SU-DHL-6 (cell line): Measurements from ENCODE around the gene MRPS35.

Experiments
- EZH2phosphoT487 ChIP-seq: fragments of 200-600 bp; sonication (generic), shearing (Covaris generic); conservative IDR thresholded peaks from 2 replicates; pipeline ENCODE4 v1.6.1; 2018; ENCODE audit warnings: mild to moderate bottlenecking, antibody characterized with exemption, low read length, moderate library complexity, mixed read lengths
- TF ChIP-seq, protein P1 (sequence below): fragments of 200-600 bp; sonication (generic); IDR thresholded peaks from one replicate; pipeline ENCODE4 v1.5.1; 2017; ENCODE audit warnings: antibody characterized with exemption, mild to moderate bottlenecking, low read length, moderate library complexity; ENCODE audit not compliant: insufficient read depth, poor library complexity, severe bottlenecking

DNA sequence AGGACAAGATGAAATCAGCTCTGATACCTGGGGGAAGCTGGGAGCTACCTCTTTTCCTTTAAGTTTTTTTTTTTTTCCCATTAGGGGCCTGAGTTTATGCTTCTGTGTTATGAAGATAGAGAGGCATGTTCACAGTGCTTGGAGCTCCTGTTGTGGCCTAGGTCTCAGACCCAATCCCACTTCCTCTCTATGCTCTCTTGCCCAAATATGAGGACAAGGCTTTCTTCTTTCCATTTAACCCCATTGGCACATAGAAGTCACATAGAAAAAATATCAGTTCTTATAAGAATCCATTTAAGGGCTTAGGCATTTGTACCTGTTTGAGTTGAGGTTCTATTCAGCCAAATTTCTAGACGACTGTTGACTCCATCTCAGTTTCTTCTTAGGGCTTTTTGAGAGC is 12.6 kb downstream of the MRPS35 start:
- TF ChIP-seq, protein P1, sequence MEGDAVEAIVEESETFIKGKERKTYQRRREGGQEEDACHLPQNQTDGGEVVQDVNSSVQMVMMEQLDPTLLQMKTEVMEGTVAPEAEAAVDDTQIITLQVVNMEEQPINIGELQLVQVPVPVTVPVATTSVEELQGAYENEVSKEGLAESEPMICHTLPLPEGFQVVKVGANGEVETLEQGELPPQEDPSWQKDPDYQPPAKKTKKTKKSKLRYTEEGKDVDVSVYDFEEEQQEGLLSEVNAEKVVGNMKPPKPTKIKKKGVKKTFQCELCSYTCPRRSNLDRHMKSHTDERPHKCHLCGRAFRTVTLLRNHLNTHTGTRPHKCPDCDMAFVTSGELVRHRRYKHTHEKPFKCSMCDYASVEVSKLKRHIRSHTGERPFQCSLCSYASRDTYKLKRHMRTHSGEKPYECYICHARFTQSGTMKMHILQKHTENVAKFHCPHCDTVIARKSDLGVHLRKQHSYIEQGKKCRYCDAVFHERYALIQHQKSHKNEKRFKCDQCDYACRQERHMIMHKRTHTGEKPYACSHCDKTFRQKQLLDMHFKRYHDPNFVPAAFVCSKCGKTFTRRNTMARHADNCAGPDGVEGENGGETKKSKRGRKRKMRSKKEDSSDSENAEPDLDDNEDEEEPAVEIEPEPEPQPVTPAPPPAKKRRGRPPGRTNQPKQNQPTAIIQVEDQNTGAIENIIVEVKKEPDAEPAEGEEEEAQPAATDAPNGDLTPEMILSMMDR = no peak
- TF ChIP-seq EZH2phosphoT487 = no peak
